Endothelial cell of umbilical vein (primary cell): ENCODE results near the gene SEMA4F.

ENCODE experiments used
- EZH2 ChIP-seq: IDR thresholded peaks from 2 replicates; pipeline ENCODE4 v1.6.1; 2012; ENCODE audit warnings: borderline replicate concordance, low read depth, mild to moderate bottlenecking, moderate library complexity, low read length, inconsistent platforms; ENCODE audit not compliant: severe bottlenecking
- MYC ChIP-seq: IDR thresholded peaks from one replicate; pipeline ENCODE4 v1.6.1; 2011; ENCODE audit warnings: mild to moderate bottlenecking, low read depth, low read length
- POLR2A ChIP-seq: IDR thresholded peaks from 2 replicates; pipeline ENCODE4 v1.6.1; 2012; ENCODE audit warnings: low read depth, mild to moderate bottlenecking, control low read depth, low read length
- POLR2AphosphoS5 ChIP-seq: IDR thresholded peaks from 2 replicates; pipeline ENCODE4 v1.6.1; 2012; ENCODE audit warnings: low read depth, mild to moderate bottlenecking, control low read depth, low read length, moderate library complexity; ENCODE audit not compliant: insufficient read depth
- TF ChIP-seq, protein P1 (sequence below), 2 donors: IDR thresholded peaks; 1 replicate in 1 of 2; 2 replicates in 1 of 2; pipeline ENCODE4 v1.5.1; 2011; ENCODE audit warnings: low read length in 2 of 2, mild to moderate bottlenecking in 2 of 2, moderate library complexity in 2 of 2, control low read depth in 1 of 2, inconsistent platforms in 1 of 2, low read depth in 1 of 2; ENCODE audit not compliant: insufficient read depth in 1 of 2; ENCODE audit errors: extremely low read depth in 1 of 2
- TF ChIP-seq, protein P2 (sequence below): IDR thresholded peaks from 2 replicates; pipeline ENCODE4 v1.6.1; 2011; ENCODE audit not compliant: insufficient read depth, insufficient read length

DNA sequence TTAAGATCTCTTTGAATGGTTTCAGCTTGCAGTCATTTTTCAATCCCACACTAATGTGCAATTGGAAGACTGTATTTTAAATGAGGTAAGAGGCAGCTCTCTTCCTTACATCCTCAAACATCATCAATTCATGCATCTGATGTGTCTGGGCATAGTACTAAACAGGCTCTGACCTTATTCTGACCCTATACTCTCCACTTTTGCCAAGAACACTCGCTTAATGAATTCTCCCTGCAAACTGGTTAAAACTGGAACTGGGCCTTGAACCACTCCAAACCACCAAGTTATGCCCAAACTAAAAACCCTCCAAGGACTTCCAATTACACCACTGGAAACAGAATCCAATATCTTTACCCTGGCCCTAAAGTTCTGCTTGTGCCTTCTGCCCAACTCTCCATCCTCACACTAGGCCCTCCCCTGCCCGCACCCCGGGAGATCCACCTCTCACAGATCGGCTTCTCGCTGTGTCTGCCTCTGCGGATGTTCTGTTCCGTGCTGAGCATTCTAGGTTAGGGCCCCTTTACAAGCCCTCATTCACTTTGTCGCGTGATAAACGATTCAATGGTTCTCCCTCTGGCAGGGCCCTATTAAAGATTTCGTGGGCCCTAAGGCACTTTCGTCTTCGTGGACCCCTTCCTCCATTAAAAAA is 7.1 kb upstream of the SEMA4F start:
- TF ChIP-seq, protein P1, sequence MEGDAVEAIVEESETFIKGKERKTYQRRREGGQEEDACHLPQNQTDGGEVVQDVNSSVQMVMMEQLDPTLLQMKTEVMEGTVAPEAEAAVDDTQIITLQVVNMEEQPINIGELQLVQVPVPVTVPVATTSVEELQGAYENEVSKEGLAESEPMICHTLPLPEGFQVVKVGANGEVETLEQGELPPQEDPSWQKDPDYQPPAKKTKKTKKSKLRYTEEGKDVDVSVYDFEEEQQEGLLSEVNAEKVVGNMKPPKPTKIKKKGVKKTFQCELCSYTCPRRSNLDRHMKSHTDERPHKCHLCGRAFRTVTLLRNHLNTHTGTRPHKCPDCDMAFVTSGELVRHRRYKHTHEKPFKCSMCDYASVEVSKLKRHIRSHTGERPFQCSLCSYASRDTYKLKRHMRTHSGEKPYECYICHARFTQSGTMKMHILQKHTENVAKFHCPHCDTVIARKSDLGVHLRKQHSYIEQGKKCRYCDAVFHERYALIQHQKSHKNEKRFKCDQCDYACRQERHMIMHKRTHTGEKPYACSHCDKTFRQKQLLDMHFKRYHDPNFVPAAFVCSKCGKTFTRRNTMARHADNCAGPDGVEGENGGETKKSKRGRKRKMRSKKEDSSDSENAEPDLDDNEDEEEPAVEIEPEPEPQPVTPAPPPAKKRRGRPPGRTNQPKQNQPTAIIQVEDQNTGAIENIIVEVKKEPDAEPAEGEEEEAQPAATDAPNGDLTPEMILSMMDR (IDR thresholded peaks at IDR 0.05; ENCODE audit: extremely low read depth in 1 of 2, insufficient read depth in 1 of 2, low read depth in 1 of 2, low read length in 2 of 2), result no peak
- TF ChIP-seq, protein P2, sequence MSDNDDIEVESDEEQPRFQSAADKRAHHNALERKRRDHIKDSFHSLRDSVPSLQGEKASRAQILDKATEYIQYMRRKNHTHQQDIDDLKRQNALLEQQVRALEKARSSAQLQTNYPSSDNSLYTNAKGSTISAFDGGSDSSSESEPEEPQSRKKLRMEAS, result no peak
- no peak for TF ChIP-seq EZH2
- TF ChIP-seq MYC, result no peak
- TF ChIP-seq POLR2A, result no peak
- no peak for TF ChIP-seq POLR2AphosphoS5
